NCI-H226 (cell line): Measurements from ENCODE around the gene KDR.

Experiments
- DNase-seq: peaks from one replicate; pipeline ENCODE4 v3.0.0-alpha.2; 2015

The KDR gene

DNA sequence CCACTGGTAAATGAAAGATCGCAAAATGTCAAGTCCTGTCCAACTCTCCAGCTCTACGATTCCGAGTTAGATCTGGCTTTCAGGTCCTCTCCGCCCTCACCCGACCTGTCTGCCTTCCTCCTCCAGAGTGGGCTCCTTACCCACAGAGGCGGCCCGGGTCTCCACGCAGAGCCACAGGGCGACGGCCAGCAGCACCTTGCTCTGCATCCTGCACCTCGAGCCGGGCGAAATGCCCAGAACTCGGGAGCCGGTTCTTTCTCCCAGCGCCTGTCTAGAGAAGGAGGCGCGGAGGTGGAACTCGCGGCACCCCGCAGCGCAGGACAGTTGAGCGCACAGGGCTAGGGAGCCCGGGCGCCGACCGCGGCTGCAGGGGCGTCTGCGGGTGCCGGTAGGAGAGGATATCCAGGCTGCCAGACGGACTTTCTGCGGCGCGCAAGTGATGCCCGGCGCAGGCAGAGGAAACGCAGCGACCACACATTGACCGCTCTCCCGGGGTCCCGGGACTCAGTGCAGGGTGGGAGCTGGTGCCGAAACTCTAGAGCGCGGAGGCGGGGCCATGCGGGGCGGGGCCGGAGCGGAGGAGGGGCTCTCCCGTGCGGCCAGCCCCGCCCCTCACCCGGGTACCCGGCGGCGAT, at the start of gene KDR:
Gene KDR, minus strand, starts transcription at position 509 of the 635 bp plus-strand sequence. Its CDS starts 302 bp downstream, at position 207.
- peak; percentile 41 for DNase-seq

DNA sequence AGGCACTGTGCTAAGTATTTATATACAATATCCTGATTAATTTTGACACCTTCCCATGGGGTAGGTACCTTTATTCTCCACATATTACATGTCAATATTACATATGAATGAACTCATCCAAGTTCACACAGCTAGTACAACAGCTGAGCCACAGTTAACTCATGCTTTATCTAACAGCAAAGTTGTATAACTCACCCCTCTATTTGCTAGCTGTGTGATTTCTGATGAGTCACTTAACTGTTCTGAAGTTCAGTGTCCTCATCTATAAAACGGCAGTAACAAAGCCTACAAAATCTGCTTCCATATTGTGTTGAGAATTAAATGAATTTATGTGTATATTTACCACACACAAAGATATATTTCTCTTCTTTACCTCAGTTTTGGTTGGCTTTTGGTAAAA, 48.2 kb upstream of the KDR start:
- peak; percentile 58 for DNase-seq

DNA sequence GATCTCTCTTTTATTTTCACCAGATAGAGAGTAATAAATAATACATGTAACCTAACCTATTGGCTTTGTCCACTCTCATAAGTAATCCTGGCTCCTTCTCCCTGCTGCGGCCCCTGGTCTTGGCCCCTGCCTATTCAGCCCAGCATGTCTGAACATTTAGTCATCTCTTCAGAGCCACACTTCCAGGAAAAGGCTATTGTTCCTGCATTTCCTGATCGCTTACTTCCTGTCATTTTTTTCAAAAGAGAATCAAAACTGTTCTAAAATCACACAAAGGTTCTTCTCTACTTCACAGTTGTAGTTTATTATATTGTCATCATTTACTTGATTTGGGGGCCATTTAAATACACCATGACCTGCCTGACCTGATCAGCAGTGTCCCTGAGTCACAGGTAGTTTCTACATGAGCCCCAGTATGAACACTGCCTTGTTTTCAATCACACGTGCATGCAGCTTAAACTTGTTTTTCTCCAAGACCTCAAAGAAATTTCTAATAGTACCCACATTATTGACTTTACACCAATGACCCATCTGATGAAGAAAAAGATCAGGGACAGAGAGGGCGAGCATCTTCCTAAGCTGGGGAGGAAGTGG, 47.4 kb upstream of the KDR start:
- no peak for DNase-seq

DNA sequence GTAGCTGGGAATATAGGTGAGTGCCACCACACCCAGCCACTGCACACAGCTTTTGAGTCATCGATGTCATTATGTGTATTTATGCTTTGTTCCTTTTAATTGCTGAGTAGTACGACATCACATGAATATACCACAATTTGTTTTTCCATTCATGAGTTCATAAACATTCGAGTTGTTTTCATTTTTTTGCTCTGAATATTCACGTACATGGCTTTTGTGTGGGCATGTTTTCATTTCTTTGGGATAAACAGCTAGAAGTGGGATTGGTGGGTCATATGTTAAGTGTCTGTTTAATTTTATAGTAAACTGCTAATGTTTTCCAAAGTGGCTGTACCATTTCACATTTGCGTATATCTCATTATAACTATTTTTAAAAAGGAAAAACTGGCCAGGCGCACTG, 45.1 kb upstream of the KDR start:
- no peak for DNase-seq

DNA sequence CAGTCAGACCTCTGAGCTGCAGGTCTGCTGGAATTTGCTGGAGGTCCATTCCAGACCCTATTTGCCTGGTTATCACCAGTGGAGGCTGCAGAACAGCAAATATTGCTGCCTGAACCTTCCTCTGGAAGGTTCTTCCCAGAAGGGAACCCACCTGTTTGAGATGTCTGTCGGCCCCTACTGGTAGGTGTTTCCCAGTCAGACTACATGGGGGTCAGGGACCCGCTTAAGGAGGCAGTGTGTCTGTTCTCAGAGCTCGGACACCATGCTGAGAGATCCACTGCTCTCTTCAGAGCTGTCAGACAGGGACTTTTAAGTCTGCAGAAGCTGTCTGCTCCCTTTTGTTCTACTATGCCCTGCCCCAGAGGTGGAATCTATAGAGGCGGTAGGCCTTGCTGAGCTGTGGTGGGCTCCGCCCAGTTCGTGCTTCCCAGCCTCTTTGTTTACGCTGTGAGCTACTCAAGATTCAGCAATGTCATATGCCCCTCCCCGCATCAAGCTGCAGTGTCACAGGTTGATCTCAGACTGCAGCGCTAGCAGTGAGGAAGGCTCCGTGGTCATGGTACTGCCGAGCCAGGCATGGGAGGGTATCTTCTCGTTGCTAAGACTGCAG, 44.1 kb upstream of the KDR start:
- no peak for DNase-seq

DNA sequence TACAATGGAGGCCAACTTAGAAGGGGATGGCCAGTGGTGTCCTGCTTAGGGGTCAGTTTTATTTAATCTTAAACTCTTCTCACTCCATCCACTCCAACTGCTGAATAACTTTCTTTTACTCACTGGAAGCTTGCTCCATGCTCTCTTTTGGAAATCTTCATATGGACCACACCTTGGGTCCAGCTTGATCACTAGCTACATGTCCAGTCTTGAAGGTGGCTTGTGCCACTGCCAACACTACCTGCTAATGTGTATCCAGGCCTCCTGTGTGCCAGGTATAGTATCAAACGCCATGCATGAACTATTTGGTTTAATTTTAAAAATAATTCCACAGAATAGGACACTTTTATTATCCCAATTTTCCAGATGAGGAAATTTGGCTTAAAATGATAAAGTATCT, 37.0 kb upstream of the KDR start:
- no peak for DNase-seq

DNA sequence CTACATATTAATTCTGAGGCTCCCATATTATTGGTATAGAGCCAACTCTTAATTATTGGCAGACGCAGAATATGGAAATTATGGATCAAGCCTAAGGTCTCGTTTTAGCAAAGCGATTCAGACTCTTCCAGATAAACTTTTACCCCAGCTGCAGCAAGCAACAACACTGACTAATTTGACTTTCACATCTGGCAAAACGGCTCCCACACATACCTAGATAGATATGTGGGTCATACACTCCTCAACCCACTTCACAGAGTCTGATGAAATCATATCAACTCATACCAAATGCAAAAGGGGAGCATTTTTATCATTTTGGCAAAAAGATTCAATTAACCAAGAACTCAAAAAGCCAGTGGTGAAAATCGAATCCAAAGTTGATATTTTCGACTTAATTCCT, 36.3 kb upstream of the KDR start:
- no peak for DNase-seq

DNA sequence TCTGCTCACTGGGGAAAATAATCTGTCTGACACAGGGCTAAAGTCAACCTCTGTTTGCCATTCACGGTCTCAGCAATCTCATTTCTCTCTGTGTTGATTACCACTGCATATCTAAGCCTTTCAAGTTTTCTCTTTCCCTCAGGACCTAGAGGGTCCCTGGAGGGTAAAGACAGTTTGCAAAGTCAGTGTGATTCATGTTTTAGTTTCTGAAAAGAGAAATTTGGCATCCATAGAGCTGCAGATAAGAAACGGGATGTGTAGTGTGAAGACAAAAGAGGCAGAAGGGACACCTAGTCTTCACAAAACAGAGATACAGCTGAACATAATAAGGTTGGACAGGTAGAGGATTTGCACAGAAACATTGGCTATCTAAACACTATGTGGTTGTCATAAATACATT, 34.5 kb upstream of the KDR start:
- no peak for DNase-seq

DNA sequence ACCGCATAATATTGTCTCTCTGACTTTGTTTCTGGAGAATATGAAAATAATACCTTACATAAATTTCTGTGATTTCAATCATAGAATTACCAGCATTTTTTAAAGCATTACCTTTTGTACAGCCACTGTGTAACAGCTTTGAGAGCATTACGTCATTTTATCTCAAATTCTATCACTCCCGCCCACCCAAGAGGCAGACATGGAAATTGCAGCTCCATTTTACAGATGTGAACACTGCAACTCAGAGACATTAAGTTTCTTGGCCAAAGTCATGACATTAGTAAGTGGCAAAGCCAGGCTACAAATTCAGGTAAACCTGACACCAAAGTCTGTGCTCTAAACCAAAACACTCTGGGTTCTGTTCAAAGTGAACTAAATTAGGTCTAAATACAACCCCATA, 33.6 kb upstream of the KDR start:
- no peak for DNase-seq

DNA sequence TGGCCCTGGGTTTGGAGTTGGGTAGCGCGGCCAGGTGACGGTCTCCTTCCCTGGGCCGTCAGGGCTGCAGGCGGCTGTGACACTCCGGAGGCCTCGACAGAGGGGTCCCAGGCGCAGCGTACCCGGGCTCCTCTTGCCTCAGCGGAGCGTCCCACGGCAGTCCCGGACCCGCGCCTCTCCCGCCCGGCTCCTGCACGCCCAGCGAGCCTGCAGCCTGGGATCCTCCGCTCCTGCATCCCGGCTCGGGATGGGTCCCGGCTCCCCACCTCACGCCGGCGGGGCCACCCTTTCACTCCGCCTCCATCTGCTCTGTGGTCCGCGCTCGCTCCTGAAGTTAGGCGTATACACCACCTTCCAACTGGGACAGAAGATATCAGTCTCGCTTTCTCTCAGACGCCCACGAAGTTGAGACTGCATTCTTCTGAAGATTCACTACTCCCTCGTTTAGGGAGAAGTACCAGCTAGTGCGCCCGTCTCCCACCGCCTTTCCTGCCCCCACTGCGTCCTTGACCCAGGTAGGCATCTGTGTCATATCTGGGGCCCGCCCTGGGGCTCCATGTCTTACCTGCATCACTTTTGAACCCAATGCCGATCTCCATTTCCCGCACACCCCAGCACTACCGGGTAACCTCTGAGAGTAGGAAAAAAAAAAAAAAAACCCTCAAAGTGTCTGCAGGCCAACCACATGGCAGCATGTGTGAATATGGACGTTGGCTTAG, 32.3 kb upstream of the KDR start:
- DNase-seq, result no peak

DNA sequence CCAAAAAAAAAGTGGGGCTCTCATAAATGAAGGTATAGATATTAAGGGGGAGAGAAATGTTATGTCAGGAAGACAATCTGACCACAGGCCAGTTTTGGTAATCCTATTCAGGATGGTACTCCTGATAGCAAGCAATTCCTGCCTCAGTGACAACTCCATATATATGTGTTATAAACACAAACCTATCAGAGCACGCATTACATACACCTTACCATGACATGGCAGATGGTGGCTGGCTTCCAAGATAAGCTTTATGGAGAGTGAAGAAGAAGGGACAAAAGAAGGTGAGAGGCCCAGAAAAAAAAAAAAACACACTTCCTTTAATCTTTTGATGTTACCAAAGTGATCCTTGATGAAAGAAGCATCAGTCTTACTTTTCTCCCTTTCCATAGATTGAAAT, 29.5 kb upstream of the KDR start:
- no peak for DNase-seq

DNA sequence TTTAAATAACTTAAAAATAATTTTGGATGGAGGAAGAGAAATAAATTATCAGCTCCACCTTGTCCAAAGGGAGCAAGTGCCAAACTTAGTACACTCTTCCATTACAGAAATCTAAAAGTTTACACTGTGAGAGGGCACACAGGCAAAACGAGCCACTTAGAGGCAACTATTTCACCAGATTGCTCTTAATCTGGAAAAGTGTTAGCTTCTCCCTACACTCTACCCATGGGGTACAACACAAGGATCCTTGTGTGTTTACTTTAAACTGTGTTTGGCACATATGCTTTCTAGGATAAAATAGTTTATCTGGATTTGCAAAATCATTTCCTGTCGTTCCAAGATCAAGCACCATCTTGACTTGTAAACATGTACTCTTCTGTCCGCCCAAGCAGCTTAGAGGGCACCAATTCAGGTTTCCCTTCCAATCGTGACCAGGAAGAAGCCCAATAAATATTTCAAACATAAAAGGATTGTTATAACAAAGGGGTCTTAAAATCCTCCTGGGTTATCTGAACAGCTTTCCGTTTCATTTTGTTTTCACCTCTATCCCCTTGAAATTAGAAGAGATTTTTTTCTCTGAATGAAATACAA, 29.0 kb upstream of the KDR start:
- DNase-seq, result no peak

DNA sequence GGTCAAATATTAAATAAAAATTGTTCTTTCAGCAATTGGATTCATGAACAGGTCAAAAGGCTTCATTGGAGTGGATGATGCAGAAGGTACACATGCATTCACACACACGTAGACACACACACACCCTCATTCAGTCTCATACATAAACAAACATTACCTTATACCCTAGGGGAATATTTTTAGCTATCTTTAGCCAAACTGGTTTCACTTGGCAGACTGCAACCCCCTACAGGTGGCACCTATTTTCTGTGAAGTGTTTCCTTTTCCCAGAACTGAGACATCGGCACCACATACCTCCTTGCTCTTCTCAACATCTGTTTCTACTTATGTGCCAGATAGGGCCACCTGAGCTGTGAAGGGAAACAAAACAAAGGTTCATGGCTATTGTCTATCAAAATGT, 18.5 kb upstream of the KDR start:
- DNase-seq, result no peak

DNA sequence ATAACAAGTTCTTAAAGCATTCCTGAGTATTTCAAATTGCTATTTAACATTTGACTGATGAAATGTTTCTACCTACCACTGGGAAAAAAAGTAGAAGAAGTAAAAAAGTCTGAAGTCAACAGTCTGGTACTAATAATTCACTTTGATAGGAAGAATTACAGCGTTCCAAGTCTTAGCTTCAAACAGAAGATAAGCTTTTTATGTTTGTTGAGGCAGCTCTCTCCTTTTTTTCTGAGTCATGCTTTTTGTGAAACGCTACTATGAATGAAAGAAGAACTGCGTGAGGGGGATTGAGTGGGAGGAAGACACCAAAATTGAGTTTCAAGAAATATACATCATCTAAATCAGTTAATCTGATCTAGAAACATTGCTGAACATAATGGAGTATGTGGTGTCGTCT, 13.0 kb upstream of the KDR start:
- no peak for DNase-seq

DNA sequence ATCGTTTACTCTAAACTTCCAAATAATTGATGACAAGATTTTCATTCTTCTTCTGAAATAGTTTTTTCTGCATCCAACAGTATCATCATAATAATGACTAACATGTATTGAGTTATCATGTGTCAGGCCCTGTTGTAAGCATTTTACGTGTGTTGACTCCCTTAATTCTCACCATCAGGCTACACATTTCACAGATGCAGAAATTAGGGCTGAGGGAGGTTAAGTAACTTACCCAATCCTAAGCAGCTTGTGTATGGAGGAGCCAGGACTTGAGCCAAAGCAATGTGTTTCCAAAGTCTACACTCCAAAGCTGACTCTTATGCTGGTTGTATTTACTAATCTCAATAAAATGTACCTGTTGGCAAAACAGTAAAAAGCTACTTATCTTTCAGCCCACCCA, 11.2 kb upstream of the KDR start:
- DNase-seq, result no peak

DNA sequence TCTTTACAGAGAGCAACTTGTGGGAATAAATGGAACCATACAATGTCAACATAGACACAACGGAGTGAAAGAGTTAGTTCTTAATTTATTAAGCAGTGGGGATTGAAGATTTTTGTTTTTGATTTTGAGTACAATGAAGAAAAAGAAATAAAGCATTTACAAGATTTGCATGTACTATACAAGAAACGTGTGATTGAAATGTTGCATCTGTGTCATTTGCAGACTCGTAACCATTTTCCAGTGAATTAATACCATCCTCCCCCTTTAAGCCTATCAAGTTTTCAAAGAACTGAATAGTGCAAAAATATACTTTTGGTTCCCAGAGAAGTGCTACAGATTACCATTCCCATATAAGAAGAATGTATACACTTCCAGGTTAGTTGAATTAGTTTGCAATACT, 8.6 kb upstream of the KDR start:
- no peak for DNase-seq

DNA sequence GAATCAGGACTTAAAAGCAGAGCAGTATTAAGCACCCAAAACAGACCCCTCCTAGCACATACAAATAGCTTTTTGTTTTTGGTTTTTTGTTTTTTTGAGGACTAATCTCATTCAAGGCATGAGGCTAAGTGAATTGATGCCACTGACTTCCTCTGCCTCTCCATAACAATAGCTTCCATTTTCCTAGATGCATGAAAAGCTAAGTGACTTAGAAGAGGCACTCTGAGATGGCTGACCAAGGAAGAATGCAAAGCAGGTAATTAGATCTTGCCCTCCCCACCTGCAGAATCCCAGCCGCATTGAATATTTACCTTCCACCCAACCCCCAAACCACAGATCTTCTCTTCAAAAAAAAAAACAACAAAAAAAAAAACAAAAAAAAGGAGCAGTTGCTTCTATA, 7.4 kb upstream of the KDR start:
- no peak for DNase-seq

DNA sequence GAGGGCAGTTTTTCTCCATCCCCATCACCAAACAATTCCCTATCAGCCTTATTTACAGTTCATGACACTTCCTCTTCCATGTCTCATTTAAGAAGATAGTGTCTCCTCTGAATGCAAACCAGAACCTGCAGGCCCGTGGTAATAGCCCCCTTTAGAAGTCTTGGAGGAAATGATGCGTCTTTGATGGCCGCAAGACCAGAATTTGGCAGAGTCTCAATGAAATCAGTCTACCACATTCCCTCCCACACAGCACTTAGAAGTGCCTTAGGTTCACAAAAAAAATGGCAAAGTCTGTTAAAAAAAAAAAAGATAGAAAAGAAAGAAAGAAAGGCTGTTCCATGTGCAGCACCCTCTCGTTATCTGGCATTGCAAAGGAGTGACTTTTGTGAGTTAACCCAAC, 2.1 kb upstream of the KDR start:
- peak; percentile 20 for DNase-seq

DNA sequence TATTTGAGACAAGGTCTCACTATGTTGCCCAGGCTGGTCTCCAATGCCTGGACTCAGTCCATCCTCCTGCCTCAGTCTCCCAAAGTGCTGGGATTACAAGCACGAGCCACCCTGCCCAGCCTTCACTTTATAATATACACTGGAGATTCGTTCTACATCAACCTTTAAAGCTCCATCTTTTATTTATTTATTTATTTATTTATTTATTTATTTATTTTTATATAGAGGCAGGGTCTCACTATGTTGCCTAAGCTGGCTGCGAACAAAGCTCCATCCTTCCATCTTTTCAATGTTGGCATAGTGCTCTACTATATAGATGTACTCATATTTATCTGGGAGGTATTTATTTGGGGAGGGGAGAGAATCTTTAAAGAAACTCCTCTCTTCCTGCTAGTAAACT, 1.7 kb upstream of the KDR start:
- no peak for DNase-seq

DNA sequence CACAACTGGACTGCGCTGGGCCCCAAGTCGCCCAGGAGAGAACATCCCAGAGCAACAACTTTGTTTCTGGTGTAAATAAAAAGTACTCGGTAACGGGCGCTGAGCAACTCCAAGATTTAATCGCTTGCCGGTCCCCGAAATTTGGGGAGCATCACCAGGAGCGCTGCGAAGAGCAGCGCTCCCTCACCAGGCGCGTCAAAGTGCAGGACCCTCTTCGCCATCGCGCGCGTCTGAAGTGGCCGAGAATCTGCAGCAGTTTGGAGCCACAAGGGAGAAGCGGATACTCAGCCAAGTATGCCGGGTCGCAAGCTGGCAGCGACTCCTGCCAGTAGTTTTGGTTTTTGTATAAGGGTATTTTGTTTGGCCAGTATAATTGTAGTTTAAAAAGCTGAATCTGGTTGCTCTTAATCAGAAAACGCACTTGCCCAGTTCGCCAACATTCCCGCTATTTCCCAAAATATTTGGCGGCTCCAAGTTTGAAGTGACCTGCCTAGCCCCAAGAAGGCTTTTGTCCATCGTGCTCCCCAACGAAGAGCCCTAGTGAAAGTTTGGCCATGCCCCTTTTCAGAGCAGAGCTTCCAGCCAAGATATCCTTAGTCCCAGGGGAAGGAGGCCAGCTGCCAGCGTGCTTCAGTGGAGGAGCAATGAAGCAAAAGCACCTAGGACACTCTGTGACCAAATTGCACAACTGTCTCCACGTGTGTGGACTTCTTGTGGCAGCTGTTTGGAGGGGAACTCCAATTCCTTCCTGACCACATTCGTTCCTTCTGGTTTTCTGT, 557 bp upstream of the KDR start:
- DNase-seq, result no peak

DNA sequence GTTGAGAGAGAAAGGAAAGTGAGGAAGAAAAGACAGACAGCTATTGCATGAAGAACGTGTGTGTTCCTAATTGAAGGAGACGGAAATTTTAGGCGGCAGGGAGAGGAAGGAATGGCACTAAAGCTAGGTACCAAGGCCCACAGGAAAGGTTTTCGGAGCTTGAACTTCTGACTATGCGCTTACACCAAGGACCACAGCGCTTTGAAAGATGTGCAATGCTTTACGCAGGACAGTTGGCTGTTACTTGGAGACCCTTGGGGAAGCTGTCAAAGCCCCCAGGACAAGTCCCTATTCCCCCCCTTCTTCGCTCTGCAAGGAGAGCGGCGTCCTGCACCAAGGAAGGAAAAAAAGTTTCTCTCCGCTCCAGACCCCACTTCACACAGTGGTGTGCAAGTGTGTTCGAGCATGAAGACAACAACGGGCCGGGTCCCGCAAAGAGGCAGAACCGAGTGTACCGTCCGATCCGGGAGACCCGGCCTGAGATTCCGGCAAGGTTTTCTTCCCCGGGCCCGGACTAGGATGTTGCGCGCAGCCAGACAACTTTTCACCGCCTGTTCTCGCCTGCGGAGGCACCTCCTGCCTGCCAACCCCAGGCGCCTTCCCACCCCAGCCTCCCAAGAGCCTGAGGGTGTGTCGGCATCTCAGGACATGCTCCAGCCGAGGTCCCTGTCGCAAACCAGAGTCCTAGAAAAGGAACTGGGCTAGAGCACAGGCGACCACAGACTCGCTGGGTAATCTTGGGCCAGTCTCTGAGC, 896 bp downstream of the KDR start:
- DNase-seq, result no peak

DNA sequence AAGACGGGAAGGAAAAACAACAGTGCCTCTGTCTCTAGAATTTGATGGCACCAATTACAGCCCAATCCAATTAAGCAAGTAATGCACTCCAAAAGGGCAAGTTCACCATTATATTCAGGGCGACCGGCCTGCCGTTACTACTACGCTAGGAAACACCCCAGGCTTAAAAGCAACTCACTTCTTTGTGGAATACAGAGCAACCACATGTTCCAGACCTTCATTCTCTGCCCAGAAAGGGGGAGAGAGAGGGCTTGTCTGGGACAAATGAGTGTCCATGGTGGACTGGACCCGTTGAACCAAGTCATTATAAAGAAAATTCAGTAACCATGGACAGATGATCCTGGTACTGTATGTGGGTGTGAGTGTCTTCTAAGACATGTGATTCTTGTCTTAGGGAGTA, 1.6 kb downstream of the KDR start:
- no peak for DNase-seq
